Kidney glomerular epithelial cell (primary cell): ENCODE data around the gene CLSTN2.

ENCODE experiments used
- DNase-seq: peaks from one replicate; lab custom pipeline; 2025; lab: John Stamatoyannopoulos, UW

CLSTN2 gene

DNA sequence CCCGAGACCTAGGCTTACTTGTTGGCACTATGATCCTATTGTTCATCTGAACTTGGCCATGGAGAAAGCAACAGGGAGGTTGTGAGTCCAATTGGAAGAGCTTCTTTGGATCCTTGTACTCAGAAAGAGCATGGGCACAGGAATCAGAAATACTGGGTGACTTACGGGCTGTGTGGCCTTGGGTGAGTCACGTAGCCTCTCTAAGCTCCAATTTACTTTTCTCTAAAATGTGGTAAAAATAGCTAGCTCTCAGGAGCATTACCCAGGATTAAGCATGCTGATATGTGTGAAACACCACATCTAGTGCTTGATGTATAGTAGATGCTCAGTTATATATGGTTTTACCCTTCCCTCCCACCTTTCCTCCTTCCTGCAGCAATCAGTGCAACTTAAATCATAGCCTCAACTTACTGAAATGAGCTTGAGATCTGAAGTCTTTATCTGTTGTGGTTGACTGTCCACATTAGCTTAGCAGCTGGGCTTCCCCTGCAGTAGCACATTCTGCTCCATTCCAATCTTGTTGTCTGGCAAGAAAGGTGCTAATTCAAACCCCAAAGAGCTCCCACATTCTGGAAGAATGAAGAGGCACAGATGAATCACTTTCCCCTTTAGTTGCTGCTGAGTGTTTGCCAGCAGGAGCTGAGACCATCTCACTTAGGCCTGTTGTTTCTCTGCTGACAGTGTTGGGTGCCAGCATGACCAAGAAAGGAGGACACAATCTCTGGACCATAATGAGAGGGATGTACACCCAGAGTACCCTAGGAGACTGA, 443.8 kb downstream of the CLSTN2 start:
- no peak for DNase-seq

DNA sequence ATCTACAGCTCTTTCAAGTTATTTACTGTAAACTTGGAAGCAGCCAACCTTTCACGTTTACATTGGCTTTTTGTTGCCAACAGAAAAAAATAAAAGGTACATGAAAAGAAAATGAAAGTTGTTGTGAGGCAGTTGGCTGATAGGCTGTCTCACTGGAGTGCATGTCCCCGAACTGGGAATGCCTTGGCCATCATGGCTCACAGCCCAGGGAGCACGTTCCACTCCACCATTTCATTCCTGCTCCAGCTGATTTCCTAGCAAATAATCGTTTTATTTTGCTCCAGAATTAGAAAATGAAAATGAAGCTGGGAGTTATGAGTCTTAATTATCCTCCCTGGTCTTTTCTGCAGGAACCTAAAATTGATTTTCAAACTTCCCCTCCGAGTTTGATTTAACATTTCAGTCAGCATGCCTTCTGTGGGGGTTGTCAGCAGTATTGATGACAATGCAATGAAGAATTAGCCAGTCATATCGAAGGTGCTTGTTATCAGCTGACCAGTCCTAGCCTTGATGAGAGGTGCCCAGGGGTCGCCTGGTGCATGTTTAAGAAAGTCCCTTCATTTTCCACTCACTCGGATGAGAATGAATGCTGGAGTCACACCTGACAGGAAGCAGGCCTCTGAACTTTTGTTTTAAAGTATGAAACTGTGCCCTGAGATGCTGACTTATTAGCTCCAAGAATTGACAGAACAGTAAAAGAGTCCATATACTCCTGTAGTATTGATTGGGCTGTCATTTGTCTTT, 449.2 kb downstream of the CLSTN2 start:
- DNase-seq = no peak

- no peak for DNase-seq
Measured at GRCh38 chr3:140384876-140385275, 449.9 kb downstream of the CLSTN2 start.

- peak; percentile 49 for DNase-seq
Measured at GRCh38 chr3:140386357-140387100, 451.5 kb downstream of the CLSTN2 start.

DNA sequence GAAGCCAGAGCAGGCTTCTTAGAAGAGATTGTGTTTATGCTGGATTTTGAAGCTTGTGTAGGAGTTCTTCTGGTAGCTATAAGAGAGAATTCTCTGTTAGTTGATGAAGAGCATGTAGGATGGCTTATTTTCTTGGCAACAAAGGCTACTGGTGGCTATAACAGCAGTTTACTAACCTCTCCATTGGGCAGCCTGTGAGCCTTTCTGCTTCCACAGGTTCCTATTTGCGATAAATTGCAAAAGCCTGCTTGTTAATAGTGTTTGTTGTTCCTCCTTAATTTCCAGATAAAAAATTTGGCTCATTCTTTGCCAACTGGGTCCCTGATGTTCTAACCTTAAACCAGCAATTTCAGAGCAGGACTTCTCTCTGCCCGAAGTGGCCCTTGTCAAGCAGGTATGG, 452.3 kb downstream of the CLSTN2 start:
- DNase-seq = no peak

- no peak for DNase-seq
Measured at GRCh38 chr3:140388202-140388922, 453.4 kb downstream of the CLSTN2 start.

GRCh38 chr3:140391061-140391460, 456.1 kb downstream of the CLSTN2 start:
- no peak for DNase-seq

DNA sequence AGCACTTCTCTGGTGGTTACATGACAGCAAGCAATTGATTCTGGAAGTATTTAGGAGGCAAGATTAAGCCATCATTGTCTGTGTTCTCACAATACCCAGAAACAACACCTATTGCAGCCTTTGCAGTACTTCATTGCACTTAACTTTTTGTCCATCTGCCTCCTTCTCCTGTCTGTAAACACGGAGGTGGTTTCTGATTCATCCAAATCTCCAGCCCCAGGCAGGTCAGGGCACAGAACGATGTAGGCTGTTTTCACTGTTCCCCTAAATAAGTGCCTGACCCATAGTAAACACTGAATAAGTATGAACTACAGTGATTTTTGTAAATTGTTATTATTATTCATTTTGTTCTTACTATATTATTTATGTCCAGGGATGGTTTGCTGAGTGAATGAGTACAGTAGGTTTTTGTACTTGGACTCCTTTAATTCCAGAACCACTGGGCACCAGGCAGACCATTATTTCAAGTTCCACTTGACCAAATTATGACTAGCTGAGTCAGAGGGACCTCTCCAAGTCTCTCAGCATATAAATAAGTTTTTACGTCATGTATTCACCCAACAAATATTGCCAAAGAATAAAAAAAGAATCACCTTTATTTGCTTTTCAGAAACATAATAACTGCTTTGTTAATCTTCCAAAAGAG, 459.6 kb downstream of the CLSTN2 start:
- DNase-seq = no peak

DNA sequence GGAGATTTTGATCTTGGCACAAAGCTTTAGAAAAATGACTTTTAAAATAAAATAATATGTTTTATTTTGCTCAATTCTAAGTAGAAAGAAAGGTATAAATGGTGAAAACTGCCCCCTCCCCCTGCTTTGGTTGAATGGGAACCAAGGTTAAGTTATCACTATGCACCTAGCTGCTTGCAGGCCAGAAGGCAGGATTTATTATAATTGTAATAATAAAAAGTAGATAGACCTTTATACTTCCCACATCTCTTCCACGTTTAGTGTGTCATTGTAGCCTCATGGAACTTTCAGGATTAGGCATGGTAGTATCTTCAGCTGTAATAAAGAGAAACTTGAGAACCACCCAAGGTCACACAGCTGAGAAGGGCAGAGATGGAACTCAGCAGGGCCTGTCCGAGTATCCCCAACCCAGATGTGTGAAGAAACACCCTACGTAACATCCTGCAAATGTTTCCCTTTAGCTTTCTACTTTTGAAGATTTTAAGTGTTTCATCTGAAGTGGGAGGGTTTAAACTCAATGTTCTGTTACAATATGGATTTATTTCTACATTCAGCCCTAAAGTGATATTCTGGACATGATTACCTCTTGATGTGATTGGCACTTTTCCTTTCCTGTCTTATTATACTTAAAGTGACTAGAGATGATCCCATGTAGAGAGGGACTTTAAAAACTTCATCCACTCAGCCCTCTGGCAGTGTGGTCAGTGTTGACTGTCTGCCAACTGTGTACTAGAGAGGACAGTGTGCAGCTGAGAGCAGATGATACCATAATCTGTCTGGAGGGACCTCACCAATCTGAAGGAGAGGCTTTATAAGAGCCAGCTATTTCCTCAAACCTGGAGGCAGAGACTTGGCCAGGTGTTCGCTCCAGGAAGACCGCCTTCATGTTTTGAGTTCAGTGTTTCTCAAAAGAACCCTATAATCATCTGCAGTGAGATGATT, 460.4 kb downstream of the CLSTN2 start:
- DNase-seq = no peak

DNA sequence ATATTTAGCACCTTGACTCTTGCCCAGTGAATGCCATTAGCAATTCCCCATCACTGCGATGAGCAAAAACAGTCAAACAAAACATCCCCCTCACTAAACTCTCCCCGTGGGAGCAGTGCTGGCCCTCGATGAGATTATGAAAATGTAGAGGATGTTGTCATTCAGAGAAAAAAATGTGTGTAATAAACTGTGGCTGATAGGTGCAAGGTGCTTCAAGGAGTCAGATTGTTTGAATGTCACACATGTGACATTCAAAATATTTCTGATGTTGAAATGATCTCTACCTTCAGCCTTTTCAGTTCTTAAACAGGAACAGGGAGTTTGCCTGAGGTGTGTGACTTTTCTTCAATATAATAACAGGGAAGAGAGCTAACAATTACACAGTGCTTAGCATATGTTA, 461.1 kb downstream of the CLSTN2 start:
- no peak for DNase-seq

DNA sequence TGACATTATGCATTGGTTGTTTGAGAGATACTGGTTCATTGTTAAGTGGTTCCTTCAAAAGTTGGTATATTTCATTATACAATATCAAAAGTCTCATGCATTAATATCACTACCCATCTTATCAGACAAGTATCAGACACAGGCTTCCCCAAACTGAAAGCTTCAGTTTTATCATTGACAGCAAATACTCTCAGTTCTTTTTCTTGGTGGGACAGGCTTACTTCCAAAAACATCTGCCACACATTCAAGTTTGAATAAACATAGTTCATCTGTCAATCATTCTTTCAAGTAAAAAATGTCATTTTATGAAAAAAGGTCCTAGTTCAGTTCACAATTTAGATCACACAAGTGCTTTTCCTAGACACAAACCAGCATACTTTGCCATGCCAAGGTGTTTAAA, 462.9 kb downstream of the CLSTN2 start:
- DNase-seq = no peak

DNA sequence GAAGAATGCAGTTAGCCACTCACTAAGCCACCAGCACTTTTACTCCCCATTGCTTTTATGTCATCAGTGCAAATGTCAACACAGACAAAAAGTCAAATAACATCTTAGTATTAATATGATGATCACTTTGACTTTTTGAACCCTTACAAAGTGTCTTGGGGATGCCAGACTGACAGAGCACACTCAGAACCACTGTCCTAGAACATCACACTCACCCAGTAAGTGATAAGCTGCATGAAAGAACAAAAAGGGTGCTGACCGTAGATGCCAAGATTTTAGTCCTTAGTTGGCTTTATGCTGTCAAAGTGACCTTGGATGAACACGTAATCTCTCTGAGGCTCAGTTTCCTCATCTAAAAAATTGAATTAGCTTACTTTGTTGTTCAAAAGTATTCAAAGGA, 463.4 kb downstream of the CLSTN2 start:
- DNase-seq = no peak

DNA sequence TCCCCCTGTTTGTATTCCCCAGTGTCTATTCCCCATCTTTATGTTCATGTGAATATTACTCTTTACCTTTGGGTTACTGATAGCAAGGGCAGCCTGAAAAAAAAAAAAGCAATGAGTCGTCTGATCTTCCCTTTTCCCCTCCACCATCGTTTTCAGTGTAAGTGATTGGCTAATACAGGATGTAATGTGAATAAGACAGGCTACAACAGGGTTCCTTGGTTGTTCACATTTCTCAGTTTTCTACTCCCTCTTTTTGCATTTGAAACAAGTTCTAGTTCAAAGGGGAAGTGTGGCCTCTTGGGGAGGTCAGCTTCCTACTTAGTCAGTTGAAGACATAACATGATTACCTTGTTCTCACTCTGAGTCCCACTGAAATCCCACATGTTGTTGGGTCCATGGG, 464.9 kb downstream of the CLSTN2 start:
- DNase-seq = no peak

- no peak for DNase-seq
Measured at GRCh38 chr3:140403079-140403478, 468.1 kb downstream of the CLSTN2 start.

GRCh38 chr3:140403608-140404007, 468.6 kb downstream of the CLSTN2 start:
- DNase-seq = no peak

- DNase-seq = peak; percentile 16
Measured at GRCh38 chr3:140406655-140407054, 471.7 kb downstream of the CLSTN2 start.

DNA sequence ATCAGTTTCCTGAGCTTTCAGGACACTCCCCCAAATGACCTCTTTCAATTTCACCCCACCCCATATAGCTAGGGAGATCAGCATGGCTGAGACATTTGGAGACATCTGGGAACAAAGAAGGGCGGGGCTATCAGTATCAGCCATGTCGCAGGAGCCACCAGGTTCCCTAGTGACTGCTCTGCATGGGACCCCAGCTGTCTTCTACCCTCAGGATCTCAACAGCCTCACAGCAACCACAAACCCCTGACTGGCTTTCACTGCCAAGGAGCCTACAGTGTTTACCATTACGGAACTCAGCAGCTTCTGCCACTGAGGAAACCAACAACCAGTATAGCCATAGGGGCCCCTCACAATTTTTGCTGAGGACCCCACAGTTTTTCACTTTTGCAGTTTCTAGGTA, 473.3 kb downstream of the CLSTN2 start:
- DNase-seq = no peak

DNA sequence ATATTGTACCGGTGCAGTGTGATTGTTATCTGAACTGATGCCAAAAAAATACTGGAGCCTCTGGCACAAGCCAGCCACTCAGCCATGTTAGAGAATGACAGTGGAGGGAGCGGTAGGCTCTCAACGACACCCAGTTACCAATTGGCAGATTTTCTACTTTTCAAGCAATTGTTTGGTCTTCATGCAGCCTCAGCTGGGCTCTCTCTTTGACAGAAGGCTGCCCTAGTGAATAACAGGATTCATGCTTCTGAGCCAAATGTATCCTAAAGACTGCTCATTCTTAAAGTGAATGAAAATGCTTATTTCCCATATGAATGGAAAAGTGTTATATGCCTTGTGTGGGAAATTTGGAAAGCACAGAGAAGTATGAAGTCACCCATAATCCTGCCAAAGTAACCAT, 481.7 kb downstream of the CLSTN2 start:
- no peak for DNase-seq

DNA sequence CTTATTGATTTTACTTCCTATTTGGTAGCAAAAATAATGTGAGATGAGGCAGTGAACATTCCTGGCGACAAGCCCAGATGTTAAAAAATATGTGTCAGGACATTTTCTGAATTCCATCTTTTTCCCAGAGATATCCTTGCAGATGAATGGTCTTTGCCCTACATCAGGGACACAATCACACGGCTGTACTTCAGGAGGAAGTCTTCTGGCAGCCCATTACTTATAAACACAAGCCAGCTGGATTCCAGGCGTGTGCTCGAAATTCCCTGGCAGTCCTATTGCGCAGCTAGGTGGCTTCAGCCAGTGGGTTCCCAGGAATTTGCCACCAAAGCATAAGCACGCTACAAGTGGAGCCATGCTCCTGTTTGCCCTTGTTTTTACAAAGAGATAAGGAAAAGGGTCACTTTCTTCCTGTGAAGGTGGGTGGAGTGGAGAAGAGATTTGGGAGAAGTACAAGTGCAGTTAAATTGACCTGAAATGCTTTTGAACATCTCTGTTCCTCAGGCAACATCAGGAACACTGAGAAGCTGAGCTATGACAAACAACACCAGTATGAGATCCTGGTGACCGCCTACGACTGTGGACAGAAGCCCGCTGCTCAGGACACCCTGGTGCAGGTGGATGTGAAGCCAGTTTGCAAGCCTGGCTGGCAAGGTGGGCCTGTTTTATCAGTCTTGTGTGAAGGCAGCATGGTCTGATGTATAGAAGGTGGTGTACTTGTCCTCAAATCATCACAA, 485.8 kb downstream of the CLSTN2 start:
- peak; percentile 68 for DNase-seq

DNA sequence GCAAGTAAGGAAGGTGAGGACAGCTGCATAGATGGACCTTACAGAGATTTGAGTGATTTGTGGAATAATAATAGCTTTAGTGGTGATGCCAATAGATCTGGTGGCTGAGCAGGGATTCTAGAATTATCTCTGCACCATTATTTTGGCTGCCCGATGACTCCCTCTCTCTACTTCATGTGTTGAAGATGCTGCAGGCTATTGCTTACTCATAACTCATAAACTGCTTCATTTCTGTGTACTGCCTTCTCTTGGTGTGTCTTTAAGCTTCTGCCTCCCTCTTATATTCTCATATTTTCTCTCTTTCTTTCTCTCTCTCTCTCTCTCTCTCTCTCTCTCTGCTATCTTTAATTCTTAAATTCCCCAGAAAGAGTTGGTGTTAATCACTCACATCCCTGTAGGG, 486.9 kb downstream of the CLSTN2 start:
- no peak for DNase-seq
